Endothelial cell of umbilical vein (primary cell): ENCODE data around the gene LAP3. TPM values are rescaled to one million over a fixed set of nuclear protein-coding genes. Genes with fewer than 3 reads are reported as not detected.

Experiments
- BruUV-seq: library from RNA; stranded (reverse); fragments of 400-500 nt; replicated peaks from 2 replicates; lab custom pipeline; 2021; lab: Mats Ljungman, UMichigan
- CTCF ChIA-PET: fragments of 300-600, 350-600 bp; sonication (Branson Sonifier 250); formaldehyde crosslinking; loops from one replicate; lab custom pipeline; 2021; ENCODE audit warnings: antibody characterized with exemption, inconsistent platforms; lab: Charles Lee
- POLR2A ChIA-PET: fragments of 300-600, 350-600 bp; sonication (Branson Sonifier 250); formaldehyde crosslinking; loops from one replicate; lab custom pipeline; 2021; ENCODE audit warnings: antibody characterized with exemption, inconsistent platforms; lab: Charles Lee
- DNase-seq: peaks from one replicate; pipeline ENCODE4 v3.0.0-alpha.2; 2011; ENCODE audit warnings: low read depth, low spot score
- FAIRE-seq: peaks from 2 replicates; lab custom pipeline; 2011; peaks lifted over from hg19 to GRCh38; lab: Jason Lieb, UNC
- H2AFZ ChIP-seq: 2 replicates; pipeline ENCODE4 v1.6.0; 2012; ENCODE audit warnings: low read depth, low read length, control low read depth, inconsistent platforms
- H3K27ac ChIP-seq: 2 replicates; pipeline ENCODE4 v1.5.1; 2011; ENCODE audit warnings: low read depth, mild to moderate bottlenecking, control low read depth, low read length, moderate library complexity; ENCODE audit not compliant: insufficient read depth
- H3K27me3 ChIP-seq, 2 experiments: 2 replicates each; pipeline versions ENCODE4 v1.6.0 to v1.6.1; 2011; ENCODE audit warnings: low read length in 2 of 2, mixed read lengths in 1 of 2; ENCODE audit not compliant: control insufficient read depth in 2 of 2, insufficient read depth in 2 of 2
- H3K36me3 ChIP-seq, 2 experiments: 2 replicates in 1 of 2; 3 replicates in 1 of 2; pipeline ENCODE4 v1.5.1; 2011; ENCODE audit warnings: low read length in 2 of 2, mild to moderate bottlenecking in 1 of 2, moderate library complexity in 1 of 2; ENCODE audit not compliant: control insufficient read depth in 2 of 2, insufficient read depth in 2 of 2; ENCODE audit errors: extremely low read depth in 1 of 2
- H3K4me1 ChIP-seq: 3 replicates; pipeline ENCODE4 v1.5.1; 2011; ENCODE audit warnings: mild to moderate bottlenecking, low read length; ENCODE audit not compliant: control insufficient read depth, insufficient read depth; ENCODE audit errors: extremely low read depth
- H3K4me2 ChIP-seq: 2 replicates; pipeline ENCODE4 v1.6.1; 2011; ENCODE audit warnings: low read length, control low read depth, mixed read lengths; ENCODE audit not compliant: insufficient read depth
- H3K4me3 ChIP-seq, 3 experiments: fragments of 200-600 bp in 1 of 3; sonication (generic), shearing (Covaris generic) in 1 of 3; replicated peaks in 1 of 3; 2 replicates each; pipeline ENCODE4 v1.5.1; 2011 to 2016; ENCODE audit warnings: control low read depth in 3 of 3, low read length in 3 of 3, mild to moderate bottlenecking in 2 of 3, inconsistent platforms in 1 of 3, low read depth in 1 of 3, moderate library complexity in 1 of 3; ENCODE audit not compliant: insufficient read depth in 1 of 3
- H3K79me2 ChIP-seq: 2 replicates; pipeline ENCODE4 v1.6.0; 2012; ENCODE audit warnings: low read length, inconsistent platforms; ENCODE audit not compliant: control insufficient read depth, insufficient read depth
- H3K9ac ChIP-seq: replicated peaks from 2 replicates; pipeline ENCODE3; 2011; ENCODE audit warnings: low read length, control low read depth; ENCODE audit not compliant: insufficient read depth; ENCODE audit errors: extremely low read depth
- H3K9me1 ChIP-seq: replicated peaks from 3 replicates; pipeline ENCODE4 v1.6.0; 2011; ENCODE audit warnings: mild to moderate bottlenecking, low read length; ENCODE audit not compliant: control insufficient read depth, insufficient read depth; ENCODE audit errors: extremely low read depth
- H3K9me3 ChIP-seq: replicated peaks from 2 replicates; pipeline ENCODE4 v1.5.1; 2012; ENCODE audit warnings: low read length, inconsistent platforms; ENCODE audit not compliant: control insufficient read depth, insufficient read depth
- H4K20me1 ChIP-seq: replicated peaks from 2 replicates; pipeline ENCODE3; 2011; ENCODE audit warnings: mild to moderate bottlenecking, low read length; ENCODE audit not compliant: control insufficient read depth, insufficient read depth; ENCODE audit errors: extremely low read depth
- EZH2 ChIP-seq: IDR thresholded peaks from 2 replicates; pipeline ENCODE4 v1.6.1; 2012; ENCODE audit warnings: borderline replicate concordance, low read depth, mild to moderate bottlenecking, moderate library complexity, low read length, inconsistent platforms; ENCODE audit not compliant: severe bottlenecking
- FOS ChIP-seq: IDR thresholded peaks from 2 replicates; pipeline ENCODE4 v1.6.1; 2011; ENCODE audit warnings: mild to moderate bottlenecking, low read length, moderate library complexity, borderline replicate concordance; ENCODE audit not compliant: insufficient read depth
- GATA2 ChIP-seq: IDR thresholded peaks from 2 replicates; pipeline ENCODE4 v1.7.0; 2011; ENCODE audit warnings: low read depth, mild to moderate bottlenecking, moderate library complexity, mixed read lengths, low read length; ENCODE audit not compliant: insufficient read length, insufficient read depth
- JUN ChIP-seq: IDR thresholded peaks from 2 replicates; pipeline ENCODE4 v1.6.1; 2011; ENCODE audit warnings: borderline replicate concordance, low read depth; ENCODE audit not compliant: insufficient read length, insufficient read depth
- MYC ChIP-seq: IDR thresholded peaks from one replicate; pipeline ENCODE4 v1.6.1; 2011; ENCODE audit warnings: mild to moderate bottlenecking, low read depth, low read length
- POLR2A ChIP-seq: IDR thresholded peaks from 2 replicates; pipeline ENCODE4 v1.6.1; 2012; ENCODE audit warnings: low read depth, mild to moderate bottlenecking, control low read depth, low read length
- POLR2AphosphoS5 ChIP-seq: IDR thresholded peaks from 2 replicates; pipeline ENCODE4 v1.6.1; 2012; ENCODE audit warnings: low read depth, mild to moderate bottlenecking, control low read depth, low read length, moderate library complexity; ENCODE audit not compliant: insufficient read depth
- dilution Hi-C: fragments of 300-500 bp; cut with MboI; formaldehyde crosslinking; loops from one replicate; pipeline ENCODE4 v1.15.0; 2019; ENCODE audit warnings: low sequenced_read_pairs; ENCODE audit not compliant: extremely low pct_ligation_motif_present
- intact Hi-C: fragments of 100-400 bp; cut with micrococcal nuclease; formaldehyde crosslinking; loops from one replicate; pipeline ENCODE4 v1.10.0; 2022
- polyA plus RNA-seq, 4 experiments: library from polyadenylated mRNA; depleted of rRNA in 3 of 4; stranded (reverse) in 3 of 4; unstranded in 1 of 4; fragments of >200 nt; gene quantifications; 2 replicates each; pipeline versions ENCODE4 v1.2.1 to v1.2.3, GENCODE V29; 2011 to 2012; ENCODE audit warnings: missing spikeins in 1 of 4
- total RNA-seq: library from RNA; stranded (reverse); gene quantifications from 2 replicates; pipeline ENCODE4 v1.2.3, GENCODE V29; 2021
- TF ChIP-seq, protein P1 (sequence below): IDR thresholded peaks from 2 replicates; pipeline ENCODE4 v1.6.1; 2011; ENCODE audit not compliant: insufficient read depth, insufficient read length
- TF ChIP-seq, protein P2 (sequence below), 2 donors: IDR thresholded peaks; 1 replicate in 1 of 2; 2 replicates in 1 of 2; pipeline ENCODE4 v1.5.1; 2011; ENCODE audit warnings: low read length in 2 of 2, mild to moderate bottlenecking in 2 of 2, moderate library complexity in 2 of 2, control low read depth in 1 of 2, inconsistent platforms in 1 of 2, low read depth in 1 of 2; ENCODE audit not compliant: insufficient read depth in 1 of 2; ENCODE audit errors: extremely low read depth in 1 of 2

Gene LAP3
- total and polyA plus RNA-seq, 2 donors (not counting 3 experiments of a cell fraction or from before 2014, with no cell fraction given), result 82.4 to 94.8 TPM

DNA sequence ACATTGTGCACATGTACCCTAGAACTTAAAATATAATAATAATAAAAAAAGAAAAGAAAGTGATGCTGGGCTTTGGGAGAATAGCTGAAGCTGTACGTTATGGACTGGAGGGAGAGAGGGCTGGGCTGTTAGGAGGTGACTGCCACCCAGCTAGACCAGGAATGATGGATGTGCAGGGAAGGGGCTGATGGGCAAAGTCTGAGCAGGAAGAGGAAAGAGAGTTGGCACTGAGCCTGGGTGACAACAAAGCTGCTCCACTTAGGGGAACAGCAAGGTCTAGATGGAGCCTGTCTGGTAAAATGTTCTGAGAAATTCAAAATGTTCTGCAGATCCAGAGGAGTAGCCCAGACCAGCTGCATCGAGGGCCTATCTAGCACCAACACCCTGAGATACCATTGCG is 69.7 kb downstream of the LAP3 start:
- Histone ChIP-seq H3K4me2 (no peak overlapping the region), H3K9ac (no peak overlapping the region), H4K20me1 (no peaks in the 10 kb centered on the region), H3K27me3 (no peaks in the 10 kb centered on the region), H3K9me3 (no peaks in the 10 kb centered on the region), H2AFZ (no peak overlapping the region), H3K27ac (no peak overlapping the region), H3K4me3 (no peak overlapping the region), H3K4me1 (no peaks in the 10 kb centered on the region), H3K79me2 (no peaks in the 10 kb centered on the region), H3K36me3 (no peaks in the 10 kb centered on the region), H3K9me1 (no peaks in the 10 kb centered on the region)
- TF ChIP-seq EZH2, result no peak
- no peak for TF ChIP-seq MYC
- TF ChIP-seq, protein P1, sequence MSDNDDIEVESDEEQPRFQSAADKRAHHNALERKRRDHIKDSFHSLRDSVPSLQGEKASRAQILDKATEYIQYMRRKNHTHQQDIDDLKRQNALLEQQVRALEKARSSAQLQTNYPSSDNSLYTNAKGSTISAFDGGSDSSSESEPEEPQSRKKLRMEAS, result no peak
- TF ChIP-seq FOS, result no peak
- no peak for TF ChIP-seq JUN
- TF ChIP-seq, protein P2, sequence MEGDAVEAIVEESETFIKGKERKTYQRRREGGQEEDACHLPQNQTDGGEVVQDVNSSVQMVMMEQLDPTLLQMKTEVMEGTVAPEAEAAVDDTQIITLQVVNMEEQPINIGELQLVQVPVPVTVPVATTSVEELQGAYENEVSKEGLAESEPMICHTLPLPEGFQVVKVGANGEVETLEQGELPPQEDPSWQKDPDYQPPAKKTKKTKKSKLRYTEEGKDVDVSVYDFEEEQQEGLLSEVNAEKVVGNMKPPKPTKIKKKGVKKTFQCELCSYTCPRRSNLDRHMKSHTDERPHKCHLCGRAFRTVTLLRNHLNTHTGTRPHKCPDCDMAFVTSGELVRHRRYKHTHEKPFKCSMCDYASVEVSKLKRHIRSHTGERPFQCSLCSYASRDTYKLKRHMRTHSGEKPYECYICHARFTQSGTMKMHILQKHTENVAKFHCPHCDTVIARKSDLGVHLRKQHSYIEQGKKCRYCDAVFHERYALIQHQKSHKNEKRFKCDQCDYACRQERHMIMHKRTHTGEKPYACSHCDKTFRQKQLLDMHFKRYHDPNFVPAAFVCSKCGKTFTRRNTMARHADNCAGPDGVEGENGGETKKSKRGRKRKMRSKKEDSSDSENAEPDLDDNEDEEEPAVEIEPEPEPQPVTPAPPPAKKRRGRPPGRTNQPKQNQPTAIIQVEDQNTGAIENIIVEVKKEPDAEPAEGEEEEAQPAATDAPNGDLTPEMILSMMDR (IDR thresholded peaks at IDR 0.05; ENCODE audit: extremely low read depth in 1 of 2, insufficient read depth in 1 of 2, low read depth in 1 of 2, low read length in 2 of 2), result no peak
- TF ChIP-seq POLR2AphosphoS5, result no peak
- no peak for TF ChIP-seq GATA2
- TF ChIP-seq POLR2A, result no peak
- dilution Hi-C loops (no loop called here), intact Hi-C loops (no loop called here)
- ChIA-PET CTCF (interaction anchor here (1.4 kb wide), 1 partner anchor 98 kb away, joined by 5 read pairs; no protein-coding TSS in a partner anchor), POLR2A (no interaction called here)
- no peak for DNase-seq
- no TSS peak for BruUV-seq
- FAIRE-seq, result no peak
